ENCODE results near the gene CLUH.

- TF ChIP-seq POLR2A (IDR thresholded peaks at IDR 0.05) (no peak), CTCF (IDR thresholded peaks at IDR 0.05) (no peak), POLR2AphosphoS5 (IDR thresholded peaks at IDR 0.05) (no peak), EP300 (IDR thresholded peaks at IDR 0.05) (no peak)
Observed at GRCh38 chr17:2693561-2694380, 17.8 kb downstream of the CLUH start.

Data from sigmoid colon (tissue), 4 donors.